HG03457 (cell line): ENCODE results near the gene RGL1.
A peak's percentile ranks its signal among the peaks of the same experiment; 100 is the strongest.

Experiments used
- ATAC-seq: cut with Tn5 transposase; IDR thresholded peaks from one replicate; pipeline ENCODE4 v1.9.1; 2021; ENCODE audit warnings: moderate number of reproducible peaks; ENCODE audit not compliant: unreplicated experiment

RGL1 gene

DNA sequence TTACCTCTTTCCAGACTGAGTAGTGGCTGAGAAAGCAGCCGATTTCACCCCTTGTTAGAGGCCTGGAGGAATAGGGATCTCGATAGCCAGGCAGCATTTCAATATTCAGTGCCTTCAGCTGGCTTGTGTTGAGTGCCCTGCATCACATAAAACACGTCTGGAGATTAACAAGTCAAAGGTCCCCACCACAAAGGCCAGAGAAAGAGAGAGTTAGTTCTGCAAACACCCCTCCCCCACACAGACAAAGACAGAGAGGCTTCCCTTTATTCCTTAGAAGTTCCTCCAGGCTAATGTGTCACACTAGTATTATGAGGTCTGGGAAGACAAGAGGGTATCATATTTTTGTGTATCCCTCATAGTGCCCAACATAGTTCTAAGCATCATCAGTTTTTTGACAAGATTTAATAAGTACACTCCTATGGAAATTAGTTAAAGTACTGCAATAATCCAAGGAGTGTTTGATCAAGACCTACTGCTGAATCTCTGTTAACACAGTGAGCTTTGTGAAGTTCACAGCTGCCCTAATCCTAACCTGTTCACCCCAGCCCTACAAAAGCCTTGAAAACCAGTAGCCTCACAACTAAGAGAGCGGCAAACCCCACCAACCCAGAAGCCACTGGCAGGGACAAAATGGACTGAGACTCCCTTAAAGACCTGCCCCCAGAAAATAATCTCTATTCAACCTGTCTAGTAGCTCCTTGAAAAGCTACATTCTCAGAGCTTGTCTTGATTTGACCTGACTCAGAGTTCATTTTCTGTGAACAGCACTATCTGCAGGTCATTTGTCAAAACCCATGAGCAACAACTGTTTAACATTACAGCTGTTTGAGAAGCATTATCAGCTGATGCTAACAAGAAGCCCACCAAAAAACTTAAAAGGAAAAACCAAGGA is 140.8 kb downstream of the RGL1 start:
- ATAC-seq, result no peak

- no peak for ATAC-seq
Measured at GRCh38 chr1:183946320-183946613, 141.3 kb downstream of the RGL1 start.

DNA sequence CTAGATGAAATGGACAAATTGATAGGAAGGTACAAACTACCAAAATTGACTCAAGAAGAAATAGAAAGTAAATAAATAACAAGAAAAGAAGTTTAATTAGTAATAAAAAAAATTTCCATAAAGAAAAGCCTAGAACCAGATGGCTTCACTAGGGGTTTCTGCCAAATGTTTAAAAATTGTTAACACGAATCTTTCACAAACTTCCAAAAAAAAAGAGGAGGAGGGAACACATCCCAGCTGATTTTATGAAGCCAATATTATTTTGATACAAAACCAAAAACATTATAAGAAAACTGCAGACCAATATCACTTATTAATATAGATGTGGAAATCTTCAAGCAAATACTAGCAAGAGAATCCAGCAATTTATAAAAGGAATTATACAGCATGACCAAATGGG is 143.1 kb downstream of the RGL1 start:
- ATAC-seq, result no peak

DNA sequence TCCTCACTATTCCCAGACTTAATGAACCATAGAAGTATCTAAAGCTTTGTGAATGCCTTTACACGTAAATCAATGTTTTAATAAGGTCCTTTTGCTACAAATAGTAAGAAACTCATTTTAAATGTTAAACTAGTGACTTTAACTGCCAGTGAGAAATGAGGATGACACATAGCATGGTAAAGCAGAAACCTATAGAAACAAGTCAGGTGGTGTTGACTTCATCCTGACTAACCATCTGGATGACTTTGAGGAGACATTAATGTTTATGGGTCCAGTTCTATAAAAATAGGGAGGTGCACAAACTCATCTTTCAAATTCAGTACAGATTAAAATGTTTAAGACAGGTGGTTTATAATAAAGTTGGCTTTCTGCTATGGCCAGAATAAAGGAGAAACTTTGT is 147.2 kb downstream of the RGL1 start:
- no peak for ATAC-seq

DNA sequence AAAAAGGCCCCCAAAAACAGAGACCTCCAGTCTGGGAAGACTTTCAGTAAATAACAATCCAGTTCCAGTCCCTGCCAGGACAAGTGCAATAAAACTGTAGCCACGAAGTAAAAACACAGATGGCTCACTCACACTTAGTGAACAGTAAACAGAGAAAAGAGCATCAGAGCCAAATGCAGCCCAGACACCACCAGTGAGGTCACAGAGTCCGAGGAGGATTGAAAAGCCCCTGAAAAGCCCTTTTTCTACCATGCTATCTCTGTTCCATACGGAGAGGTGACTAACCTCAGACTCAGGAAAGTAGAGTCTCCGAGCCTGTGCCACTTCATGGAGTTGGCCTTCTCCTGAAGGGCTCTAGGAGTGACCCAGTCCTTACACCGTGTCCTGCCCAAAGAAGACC is 148.1 kb downstream of the RGL1 start:
- no peak for ATAC-seq

DNA sequence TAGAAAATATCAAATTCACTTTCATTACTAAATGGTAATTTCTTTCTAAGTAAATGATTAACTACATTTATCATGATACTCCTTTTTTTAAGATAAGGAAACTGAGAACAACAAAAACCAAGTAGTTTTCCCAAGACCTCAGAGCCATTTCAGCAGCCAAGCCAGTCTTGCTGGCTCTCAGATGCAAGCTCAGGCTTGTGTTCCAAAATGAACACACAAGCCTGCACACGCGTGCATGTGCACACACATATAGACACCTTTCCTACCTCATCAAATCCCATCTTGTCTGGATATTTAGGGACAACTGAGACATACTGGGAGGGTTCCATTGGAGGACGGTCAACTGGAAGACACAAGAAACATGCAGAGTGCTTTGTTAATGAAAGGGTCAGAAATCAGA is 149.6 kb downstream of the RGL1 start:
- ATAC-seq, result no peak

DNA sequence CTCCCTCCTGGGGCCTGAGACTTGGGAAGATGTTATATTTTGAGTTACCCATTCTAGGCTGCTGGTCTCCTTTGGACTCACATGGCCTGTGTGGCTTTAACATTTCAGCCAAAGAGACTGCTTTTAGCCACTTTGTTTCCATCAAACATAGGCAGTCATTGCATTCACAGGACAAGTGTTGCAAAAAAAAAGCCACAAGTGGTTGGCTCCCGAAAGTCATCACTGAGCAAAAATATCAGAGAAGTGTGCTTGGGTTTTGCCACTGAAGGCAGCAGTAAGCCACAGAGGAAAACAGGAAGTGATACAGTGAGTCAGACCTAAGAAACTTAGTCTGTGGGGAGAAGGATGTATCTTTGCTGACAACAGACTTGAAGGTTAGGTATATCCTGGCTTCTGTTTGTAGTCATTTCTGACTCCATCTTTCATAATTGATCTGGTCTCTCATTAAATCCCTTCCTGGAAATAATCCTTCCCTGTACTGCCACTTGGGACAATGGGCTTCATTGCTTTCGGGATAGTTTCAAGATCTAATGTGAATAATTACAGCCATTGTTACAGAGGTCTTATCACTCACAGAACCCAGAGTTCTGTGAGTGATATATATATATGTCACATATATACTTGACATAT is 151.8 kb downstream of the RGL1 start:
- peak; percentile 97 for ATAC-seq

DNA sequence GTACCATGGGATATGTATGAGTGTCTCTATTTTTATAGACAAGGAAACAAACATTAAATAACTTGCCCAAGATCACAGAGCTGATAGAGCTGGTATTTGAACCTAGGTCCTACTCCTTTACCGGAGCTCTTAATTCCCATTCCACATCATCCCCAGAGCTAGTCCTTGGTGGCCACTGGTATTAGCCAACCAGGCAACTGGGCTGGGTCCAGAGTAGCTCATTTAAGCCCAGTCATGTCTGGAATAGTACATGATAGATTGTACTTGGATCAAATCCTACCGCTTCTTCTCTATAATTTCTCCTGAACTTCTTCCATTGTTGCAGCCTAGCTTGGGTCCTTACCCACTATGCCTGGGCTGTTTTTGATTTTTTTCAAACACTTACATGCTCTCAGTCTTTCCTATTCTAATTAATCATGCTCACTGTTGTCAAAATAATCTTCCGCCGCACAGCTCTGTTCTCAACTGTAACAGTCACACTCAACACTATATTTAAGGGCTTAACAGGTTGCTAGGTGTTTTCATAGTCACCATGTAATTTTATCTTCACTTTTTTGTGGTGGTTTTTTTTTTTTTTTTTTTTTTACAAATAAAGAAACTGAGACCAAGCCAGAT is 152.4 kb downstream of the RGL1 start:
- ATAC-seq, result no peak

DNA sequence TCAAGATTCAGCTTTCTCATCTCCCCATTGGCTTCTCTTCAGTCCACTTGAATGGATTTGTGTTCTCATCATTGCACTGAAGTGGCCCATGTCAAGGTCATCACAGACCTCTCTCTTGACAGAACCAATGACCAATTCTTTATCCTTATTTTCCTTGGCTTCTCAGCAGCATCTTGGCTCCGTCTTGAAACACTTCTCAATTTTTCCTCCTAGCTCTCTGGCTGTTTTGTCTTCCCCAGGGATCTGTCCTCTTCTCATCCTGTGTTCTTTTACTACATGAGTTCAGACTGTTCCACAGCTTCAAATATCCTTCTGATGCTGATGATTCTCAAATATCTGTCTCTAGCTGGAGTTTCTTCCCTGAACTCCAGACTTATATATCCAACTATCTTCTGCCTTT is 154.0 kb downstream of the RGL1 start:
- ATAC-seq, result no peak

DNA sequence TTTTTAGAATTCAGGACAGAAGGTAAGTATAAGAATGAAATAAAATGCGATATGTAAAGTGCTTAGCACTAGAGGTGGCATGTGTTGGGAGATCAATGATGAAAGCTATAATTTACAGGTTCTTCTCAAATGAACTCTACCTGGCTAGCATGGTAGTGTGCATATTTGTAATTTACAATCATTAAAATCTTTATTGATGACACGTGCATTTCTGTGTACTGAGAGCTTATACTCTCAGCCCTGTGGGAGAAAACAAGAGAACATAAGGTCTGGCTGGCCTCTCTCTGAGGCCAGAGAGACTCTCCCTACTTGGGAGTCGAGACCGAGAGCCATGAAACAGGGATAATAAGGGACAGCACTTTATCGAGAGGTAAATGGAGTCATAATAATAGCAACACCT is 156.2 kb downstream of the RGL1 start:
- no peak for ATAC-seq

DNA sequence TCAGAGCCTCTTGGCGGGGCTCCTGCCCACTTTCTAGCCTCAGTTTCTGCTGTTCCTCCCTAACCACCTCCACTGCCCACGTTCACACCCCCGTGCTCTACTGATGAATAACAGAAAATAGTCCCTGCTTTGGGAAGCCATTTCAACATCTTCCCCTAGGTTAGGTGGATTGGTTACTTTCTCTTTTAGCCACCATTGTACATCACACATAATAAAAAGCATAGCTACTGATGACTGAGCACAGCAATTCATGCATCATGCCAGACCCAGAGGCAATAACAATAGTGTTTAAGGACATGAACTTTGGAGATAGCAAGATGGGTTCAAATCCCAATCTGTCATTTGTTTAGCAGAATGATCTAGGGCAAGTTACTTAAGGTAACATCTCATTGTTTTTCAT is 158.0 kb downstream of the RGL1 start:
- ATAC-seq, result no peak

GRCh38 chr1:183965726-183966125 is 160.8 kb downstream of the RGL1 start:
- ATAC-seq, result no peak

- no peak for ATAC-seq
Measured at GRCh38 chr1:183966487-183966886, 161.6 kb downstream of the RGL1 start.

DNA sequence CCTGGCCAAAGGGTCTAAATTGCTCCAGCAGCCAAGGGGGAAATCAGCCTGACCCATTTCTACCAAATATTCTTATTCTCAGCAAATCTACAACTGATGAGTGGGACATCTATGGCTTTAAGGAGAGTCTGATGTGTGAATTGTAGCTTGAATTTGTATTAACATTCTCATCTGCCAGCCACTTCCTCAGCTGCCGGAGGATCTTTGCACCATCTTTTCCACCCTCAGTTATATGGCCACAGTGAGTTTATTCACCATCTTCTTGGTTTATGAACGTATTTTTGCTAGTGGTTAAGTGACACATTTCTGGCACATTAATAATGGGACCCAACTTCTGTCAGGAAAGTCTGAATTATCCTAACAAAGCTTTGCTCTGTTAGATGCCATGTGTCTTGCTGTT is 163.0 kb downstream of the RGL1 start:
- no peak for ATAC-seq

DNA sequence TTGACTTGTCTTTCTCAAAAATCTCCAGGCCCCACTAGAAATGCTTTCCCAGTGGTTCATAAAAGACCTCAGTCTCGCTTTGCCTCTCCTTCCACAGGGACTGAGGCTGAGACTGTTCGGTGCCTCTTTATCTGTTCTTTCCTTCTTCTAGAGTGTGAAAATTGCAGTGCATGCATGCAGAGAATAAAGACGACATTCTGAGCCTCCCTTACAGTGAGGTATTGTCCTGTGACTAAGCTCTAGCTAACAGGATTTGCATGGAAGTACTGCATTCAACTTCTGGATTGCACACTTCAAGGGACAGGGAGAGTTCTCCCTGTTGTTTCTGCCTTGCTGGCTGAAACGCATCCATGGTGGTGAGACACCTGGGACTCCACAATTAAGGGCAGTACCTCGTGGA is 163.5 kb downstream of the RGL1 start:
- ATAC-seq, result no peak

DNA sequence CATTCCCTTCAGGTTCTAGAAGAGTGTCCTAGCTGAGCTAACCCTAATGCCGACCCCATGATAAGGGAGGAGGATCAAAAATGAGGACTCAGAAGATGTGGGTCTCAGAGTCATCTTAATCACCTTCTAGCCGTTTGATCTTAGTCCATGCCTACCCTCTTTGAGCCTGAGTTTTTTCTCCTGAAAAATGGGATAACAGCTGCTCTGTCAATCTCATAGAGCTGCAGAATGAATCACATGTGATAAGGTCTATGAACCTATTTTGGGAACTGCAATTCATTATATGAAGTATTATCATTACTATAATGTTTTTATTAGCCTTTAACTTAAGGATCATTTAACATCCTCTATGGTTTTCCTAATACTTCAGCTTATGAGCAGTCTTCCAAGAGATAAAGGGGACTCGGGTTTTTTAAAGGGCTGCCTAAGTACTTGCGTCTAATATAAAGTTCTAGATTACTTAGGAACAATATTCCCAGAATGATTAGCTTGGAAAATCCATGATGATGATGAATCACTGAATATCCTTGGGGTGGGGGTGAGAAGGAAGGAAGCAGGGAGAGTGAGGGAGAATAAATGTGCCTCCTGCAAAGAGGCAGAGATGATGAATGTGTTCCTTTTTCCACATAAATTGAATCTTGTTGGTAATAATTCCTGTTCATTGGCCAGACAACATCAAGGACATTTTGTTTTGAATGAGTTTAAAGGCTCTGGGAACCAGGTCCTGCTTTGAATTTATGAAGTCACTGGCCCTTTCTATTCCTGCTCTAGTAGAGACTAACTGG is 165.8 kb downstream of the RGL1 start:
- no peak for ATAC-seq

GRCh38 chr1:183975651-183976050 is 170.7 kb downstream of the RGL1 start:
- no peak for ATAC-seq

DNA sequence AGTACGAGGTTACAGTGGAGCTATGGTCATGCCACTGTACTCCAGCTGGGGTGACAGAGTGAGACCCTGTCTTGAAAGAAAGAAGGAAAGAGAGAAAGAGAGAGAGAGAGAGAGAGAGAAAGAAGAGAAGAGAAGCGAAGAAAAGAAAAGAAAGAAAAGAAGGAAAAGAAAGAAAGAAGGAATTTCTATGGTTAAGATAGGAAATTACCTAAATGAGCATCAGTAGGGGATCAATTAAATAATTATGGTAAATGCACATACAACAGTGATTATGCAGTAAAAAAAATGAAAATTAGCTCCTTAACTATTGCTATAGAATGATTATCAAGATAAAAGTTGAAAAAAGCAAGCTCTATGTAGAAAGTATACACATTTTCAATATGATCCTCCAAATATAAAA is 172.8 kb downstream of the RGL1 start:
- ATAC-seq, result no peak
